Hepatocyte (in vitro differentiated cells): Measurements from ENCODE around the gene CTNNA1.

Source experiments
- EZH2 ChIP-seq: fragments of 200-600 bp; sonication (generic); IDR thresholded peaks from 2 replicates; pipeline ENCODE4 v1.6.1; 2016; ENCODE audit warnings: antibody characterized with exemption, mild to moderate bottlenecking, borderline replicate concordance
- TF ChIP-seq, protein P1 (sequence below): fragments of 200-600 bp; sonication (generic); IDR thresholded peaks from 2 replicates; pipeline ENCODE4 v1.5.1; 2016; ENCODE audit warnings: antibody characterized with exemption, mild to moderate bottlenecking; ENCODE audit not compliant: poor library complexity

DNA sequence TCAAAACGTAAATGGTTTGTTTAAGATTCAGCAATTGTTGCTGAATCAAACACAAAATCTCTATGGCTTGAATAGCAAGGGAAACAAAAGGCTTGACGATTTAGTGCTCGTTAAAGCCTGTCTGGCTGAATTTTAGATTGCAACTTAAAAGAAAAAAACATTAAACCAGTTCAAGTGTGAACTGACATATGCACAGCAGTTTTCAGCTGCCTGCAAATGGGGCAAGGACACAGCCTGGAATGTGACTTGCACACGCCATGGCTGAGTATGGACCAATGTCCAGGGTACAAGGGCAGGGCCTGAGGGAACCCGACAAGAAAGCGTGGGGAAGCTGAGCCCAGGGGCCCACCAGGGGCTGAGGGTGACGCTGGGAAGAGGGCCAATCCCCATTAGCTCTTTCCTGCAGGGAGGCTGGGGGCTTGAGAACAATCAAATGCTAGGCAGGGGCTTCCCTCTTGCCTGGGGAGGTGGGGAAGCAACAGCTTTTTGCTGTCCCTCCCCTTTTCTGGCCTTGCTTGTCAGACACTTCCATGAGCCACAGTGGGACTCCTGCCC lies 211.5 kb downstream of the CTNNA1 start:
- TF ChIP-seq, protein P1, sequence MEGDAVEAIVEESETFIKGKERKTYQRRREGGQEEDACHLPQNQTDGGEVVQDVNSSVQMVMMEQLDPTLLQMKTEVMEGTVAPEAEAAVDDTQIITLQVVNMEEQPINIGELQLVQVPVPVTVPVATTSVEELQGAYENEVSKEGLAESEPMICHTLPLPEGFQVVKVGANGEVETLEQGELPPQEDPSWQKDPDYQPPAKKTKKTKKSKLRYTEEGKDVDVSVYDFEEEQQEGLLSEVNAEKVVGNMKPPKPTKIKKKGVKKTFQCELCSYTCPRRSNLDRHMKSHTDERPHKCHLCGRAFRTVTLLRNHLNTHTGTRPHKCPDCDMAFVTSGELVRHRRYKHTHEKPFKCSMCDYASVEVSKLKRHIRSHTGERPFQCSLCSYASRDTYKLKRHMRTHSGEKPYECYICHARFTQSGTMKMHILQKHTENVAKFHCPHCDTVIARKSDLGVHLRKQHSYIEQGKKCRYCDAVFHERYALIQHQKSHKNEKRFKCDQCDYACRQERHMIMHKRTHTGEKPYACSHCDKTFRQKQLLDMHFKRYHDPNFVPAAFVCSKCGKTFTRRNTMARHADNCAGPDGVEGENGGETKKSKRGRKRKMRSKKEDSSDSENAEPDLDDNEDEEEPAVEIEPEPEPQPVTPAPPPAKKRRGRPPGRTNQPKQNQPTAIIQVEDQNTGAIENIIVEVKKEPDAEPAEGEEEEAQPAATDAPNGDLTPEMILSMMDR = no peak
- TF ChIP-seq EZH2 = no peak
